Activated naive CD8-positive, alpha-beta T cell treated with anti-CD3 and anti-CD28 coated beads, Interleukin-2, amount 50 U/mL, for 16 hours (primary cell): ENCODE measurements around the gene NADSYN1.
A peak's percentile ranks its signal among the peaks of the same experiment; 100 is the strongest.

Experiments used
- DNase-seq: peaks from one replicate; pipeline ENCODE4 v3.0.0-alpha.2; 2020; ENCODE audit warnings: low read depth, low spot score

NADSYN1 gene

GRCh38 chr11:71433648-71434450, 19.2 kb upstream of the NADSYN1 start:
- no peak for DNase-seq

DNA sequence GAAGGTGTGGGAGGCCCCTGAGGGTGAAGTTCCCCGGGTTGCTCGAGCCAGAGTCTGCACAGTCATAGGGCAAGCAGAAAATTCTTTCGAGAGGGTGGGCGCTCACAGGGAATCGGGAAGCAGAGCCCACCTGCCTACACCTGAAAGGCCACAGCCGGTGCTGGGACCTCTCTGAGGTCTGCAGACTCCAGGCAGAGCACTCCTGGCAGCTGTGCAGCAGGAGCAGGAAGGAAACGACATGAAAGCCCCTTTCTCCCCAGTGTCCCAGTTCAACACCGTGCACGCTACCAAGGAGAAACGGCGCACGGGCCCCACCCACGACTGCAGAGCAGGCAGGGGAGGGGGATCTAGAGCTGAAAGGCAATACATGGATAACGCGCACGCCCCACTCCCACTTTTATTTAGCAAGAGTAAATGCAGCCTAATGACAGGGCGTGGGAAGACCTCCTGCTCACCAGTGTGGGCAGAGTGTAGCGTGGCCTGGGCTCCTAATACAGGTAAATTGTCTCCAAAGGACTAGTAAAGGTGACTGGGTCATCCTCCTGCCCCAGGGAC, 18.4 kb upstream of the NADSYN1 start:
- no peak for DNase-seq

DNA sequence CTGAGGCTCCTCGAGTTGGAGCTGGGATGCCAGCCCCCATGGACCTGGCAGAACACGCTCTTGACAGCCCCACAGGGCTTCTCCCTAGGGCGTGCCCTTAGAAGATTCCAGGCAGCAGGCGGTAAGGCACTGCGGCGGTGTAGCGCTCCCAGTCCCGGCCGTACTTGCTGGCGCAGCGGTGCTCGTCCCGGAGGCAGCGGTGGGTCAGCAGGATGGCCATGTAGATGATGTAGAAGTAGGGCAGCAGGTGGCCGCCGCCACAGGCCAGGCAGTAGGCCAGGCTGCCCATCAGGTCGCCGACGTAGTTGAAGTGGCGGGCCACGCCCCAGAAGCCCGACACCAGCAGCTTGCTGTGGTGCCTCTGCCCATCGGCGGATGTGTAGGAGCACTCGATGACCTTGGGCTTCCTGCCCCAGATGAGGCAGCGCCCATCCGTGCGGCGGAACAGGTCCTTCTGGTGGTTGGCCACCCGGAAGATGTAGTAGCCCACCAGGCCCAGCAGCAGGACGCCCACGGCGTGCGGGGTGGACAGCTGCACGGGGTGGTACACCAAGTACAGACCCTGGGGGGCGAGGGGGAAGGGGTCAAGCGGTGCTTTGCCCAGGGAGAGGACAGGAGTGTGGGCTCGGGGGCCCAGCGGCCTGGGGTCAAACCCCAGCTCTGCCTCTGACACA, 17.6 kb upstream of the NADSYN1 start:
- DNase-seq, result no peak

DNA sequence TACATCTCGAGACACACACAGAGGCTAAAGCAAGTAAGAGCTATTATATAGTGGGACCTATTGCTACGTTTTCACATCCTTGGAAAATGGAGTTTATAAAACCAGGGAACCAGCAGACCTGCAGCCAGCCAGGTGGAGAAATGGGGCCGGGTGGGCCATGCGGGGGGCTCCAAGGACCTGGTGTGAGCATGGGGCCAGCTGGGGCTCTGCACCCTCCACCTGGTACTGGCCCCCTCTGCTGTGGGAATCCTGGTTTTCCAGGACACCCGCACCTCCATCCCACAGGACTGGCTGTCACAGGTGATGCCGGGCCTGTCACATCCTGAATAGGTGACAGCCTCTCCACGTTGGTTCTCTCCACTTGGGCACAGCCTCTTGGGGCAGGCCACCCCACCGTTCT, 16.1 kb upstream of the NADSYN1 start:
- no peak for DNase-seq

DNA sequence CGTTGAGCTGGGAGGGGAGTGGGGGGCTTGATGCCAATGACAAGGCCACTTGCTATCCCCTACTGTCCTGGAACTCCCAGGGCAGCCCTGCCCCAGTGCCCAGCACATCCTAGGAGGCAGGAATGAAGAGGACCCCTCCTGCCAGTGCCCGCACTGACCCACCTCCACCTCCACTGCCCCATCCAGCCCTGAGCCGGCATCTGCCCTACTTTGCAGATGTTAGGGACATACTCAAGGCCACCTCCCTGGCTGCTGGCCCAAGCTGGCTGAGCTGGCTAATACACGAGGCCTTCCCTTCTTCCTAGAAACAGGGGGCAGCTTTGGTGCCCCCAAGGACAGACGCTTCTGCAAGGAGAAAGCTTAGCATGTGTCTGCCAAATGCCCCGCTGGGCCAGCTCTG, 15.6 kb upstream of the NADSYN1 start:
- no peak for DNase-seq

- DNase-seq, result no peak
Measured at GRCh38 chr11:71437879-71438278, 15.1 kb upstream of the NADSYN1 start.

DNA sequence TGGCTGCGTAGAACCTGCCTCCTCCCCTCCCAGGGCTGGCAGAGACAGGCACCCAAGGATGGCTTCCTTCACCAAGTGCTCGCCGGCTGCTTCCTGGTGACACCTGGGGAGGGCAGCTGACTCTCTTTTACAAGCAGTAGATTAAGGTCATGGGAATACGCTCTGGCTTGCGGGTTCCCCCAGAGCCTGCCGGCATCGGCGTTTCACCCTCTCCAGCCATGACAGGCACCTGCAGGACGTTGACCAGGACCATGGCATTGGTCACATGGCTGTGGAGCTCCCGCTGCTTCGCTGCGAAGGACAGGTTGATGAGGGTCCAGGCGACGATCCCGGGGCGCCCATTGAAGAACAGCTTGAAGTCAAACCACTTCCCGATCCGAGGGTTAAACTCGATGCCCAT, 14.4 kb upstream of the NADSYN1 start:
- no peak for DNase-seq

GRCh38 chr11:71440021-71440755, 12.8 kb upstream of the NADSYN1 start:
- no peak for DNase-seq

DNA sequence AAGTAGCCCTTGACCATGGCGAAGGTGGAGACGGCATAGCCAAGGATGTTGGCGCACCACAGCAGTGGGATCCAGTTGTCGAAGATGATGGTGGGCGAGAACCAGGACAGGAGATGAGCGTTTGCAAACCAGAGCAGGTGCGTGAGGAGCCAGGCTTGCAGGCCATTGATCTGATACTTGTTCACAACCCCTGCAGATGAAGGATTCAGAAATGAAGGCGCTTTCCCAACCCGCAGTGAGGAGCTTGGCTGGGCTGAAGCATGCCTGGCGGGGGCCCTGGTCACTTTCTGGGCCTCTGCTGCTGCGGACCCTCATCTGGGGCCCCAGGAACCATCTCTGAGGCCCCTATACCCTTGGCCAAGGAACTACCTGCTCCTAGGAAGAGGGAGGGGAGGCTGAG, 11.8 kb upstream of the NADSYN1 start:
- DNase-seq, result no peak

GRCh38 chr11:71442123-71442522, 10.9 kb upstream of the NADSYN1 start:
- no peak for DNase-seq

- no peak for DNase-seq
Measured at GRCh38 chr11:71442880-71443279, 10.1 kb upstream of the NADSYN1 start.

- no peak for DNase-seq
Measured at GRCh38 chr11:71443736-71444445, 9.1 kb upstream of the NADSYN1 start.

GRCh38 chr11:71444811-71445210, 8.2 kb upstream of the NADSYN1 start:
- no peak for DNase-seq

GRCh38 chr11:71446150-71446549, 6.9 kb upstream of the NADSYN1 start:
- DNase-seq, result no peak

- DNase-seq, result no peak
Measured at GRCh38 chr11:71446942-71447688, 5.9 kb upstream of the NADSYN1 start.

DNA sequence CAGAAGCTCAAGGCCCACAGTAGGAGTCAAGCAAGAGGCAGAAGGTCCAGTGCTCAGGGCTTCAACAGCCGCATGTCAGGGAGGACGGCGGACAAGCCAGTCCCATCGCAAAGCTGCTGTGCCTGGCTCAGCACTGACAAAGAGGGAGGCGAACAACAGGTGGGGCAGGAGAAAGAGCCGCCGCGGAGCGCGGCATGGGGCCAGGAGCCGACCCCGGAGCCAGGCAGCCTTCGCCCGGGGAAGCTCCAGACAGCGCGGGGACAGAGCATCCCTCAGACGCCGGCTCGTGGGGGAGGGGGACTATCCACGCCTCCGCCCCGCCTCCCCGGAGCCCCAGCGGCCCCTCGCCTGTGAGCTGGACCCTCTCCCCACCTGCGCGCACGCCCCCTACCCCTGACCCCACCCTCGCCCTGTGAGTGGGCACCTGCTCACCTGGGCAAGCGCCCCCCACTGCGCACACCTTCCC, 5.2 kb upstream of the NADSYN1 start:
- no peak for DNase-seq

- peak; percentile 89 for DNase-seq
Measured at GRCh38 chr11:71448257-71449171, 4.5 kb upstream of the NADSYN1 start, which contains the start of gene DHCR7. Gene DHCR7 (minus strand): TSS chr11:71448393. CDS start chr11:71444952, 3,441 bp downstream.

- DNase-seq, result no peak
Measured at GRCh38 chr11:71449596-71449995, 3.4 kb upstream of the NADSYN1 start.

GRCh38 chr11:71450507-71450906, 2.5 kb upstream of the NADSYN1 start:
- DNase-seq, result no peak

DNA sequence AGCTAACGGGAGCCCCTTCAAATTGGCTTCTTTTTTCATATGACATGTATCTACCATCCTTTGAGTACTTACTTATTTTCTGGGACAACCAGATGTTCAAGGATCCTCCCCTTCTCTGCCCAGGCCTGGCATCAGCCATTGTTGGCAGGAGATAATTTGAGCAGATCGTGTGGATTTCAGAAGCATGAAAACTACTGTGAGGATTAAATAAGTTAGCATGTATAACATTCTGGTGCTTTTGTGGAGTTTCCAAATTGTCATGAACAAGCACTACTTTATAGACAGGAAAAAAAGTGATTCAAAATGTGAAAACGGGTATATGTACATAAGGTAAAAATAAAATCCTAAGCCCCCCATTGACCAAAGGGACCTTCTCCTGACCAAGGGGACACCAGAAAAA, 2.1 kb upstream of the NADSYN1 start:
- no peak for DNase-seq
